NAMALWA (cell line): ENCODE data around the gene GTF2A1.

Source experiments
- DNase-seq: peaks from one replicate; pipeline ENCODE4 v3.0.0-alpha.2; 2015; ENCODE audit warnings: low spot score

The GTF2A1 gene

DNA sequence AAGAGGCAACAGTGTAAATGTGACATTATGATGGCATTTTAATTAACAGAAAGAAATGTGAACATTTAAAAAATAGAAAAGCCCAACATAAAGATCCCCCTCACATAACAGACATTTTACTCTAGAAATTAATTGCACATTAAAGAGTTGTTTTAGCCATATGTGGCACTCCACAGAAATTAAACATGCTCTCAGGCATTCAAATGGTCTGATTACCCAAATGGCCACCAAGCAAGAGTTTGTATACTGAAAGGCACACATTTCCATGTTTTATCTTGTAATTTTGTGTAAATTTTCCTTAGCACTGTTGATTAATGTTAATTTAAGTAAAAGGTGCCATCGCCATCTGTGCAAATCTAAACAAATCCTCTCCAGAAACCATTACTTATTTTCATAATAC, 43.5 kb downstream of the GTF2A1 start:
- DNase-seq, result no peak

GRCh38 chr14:81176241-81176640, 44.5 kb downstream of the GTF2A1 start:
- no peak for DNase-seq

DNA sequence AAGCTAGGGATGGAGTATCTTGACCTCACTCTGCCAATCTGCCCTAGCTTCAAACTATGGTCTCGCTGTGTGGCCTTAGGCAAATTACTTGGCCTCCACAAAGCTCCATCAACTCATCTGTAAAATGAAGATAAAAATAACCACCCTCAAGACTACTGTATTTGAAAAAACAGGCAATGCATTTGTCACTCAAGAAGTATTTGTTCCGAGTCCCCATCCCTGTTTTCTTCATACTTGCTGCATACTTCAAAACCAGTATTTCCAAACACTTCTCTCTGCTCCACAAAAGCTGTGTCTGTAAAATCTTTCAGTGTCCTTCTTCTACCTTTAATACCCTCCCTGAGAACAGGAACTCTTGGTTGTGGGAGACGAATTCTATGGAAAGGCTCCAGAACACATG, 47.9 kb downstream of the GTF2A1 start:
- peak; percentile 27 for DNase-seq

DNA sequence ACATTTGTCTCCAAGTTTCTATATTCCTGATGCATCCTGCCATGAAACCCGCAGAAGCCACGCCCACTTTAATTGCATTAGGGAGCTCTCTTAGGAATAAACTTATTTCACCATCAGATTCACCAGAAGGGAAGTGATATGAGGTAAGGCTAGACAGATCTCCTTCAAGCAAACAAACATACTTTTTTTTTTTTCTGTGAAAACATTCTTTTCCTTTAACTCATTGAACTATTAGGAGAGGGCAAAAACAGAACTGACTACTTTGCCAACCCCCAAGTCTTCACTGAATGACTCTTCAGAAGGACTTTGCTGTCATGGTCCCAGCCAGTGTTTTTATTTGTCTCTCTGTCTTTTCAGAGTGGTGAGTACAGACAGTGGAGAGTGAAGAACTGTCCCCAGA, 48.4 kb downstream of the GTF2A1 start:
- no peak for DNase-seq

DNA sequence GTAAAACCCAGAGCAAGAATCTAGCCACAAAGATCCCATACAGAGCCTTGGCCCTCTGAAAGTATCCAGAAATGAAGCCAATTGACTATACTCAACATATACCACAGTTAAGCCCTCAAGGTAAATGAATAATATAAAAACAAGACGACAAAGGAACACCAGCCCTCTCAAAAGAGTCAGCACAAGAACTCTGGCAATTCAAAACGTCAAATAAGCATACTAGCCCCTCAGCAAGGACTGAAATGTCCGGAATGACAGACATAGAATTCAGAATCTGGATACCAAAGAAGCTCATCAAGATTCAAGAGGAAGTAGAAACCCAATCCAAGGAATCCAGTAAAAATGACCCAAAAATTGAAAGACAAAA, 49.9 kb downstream of the GTF2A1 start:
- no peak for DNase-seq

DNA sequence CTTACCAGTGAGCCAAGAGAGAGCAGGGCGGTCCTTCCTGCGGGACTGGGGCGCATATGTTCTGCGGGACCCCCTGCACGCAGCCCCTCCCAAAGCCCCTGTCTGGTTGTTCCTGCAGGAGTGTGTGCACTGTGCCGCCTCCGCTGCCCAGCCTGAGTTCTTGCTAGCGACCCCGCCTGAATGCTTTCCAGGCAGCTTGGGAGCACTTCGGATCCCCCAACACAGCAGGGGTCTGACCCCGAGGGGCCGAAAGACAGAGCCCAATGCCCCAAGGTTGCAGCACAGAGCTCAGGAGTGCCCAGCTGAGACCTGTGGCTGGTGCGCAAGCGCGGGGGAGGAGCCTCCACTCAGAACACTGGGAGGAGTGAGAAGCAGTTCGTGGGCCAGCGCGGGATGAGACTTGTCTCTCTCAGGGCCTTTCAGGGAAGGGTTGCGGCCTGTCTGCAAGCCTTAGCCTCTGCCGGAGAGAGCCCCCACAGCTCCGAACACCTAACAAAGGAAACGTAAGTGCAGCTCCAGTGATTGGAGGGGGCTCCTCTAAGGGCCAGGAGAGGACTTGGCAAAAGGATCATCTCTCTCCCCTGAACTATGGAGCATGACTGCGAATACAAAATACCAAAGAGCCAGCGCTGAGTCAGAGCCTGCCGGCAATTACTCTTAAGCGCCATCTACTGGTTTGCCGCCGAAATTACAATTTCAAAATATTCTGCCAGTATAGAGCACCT, 50.5 kb downstream of the GTF2A1 start:
- DNase-seq, result peak; percentile 84

DNA sequence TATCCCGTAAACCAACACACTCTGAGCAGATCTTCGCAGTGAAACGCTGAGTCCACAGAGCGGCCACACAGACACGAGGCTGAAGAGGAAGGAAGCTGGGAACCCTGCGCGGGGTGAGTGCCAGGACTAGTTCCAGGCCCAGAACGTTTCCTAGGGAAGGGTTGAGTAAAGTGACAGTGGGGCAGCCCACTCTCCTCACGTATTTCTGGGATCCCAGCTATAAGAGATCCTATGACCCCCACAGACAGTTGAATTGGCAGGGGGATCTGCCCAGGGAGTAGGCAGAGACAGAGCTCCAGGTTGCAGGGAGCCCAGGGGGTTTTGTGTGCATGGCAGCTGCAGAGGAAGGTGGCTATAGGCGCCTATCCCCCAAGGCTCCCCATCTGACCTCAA, 51.1 kb downstream of the GTF2A1 start:
- DNase-seq, result no peak

- no peak for DNase-seq
Measured at GRCh38 chr14:81169267-81169666, 51.5 kb downstream of the GTF2A1 start.

- DNase-seq, result no peak
Measured at GRCh38 chr14:81166121-81166520, 54.6 kb downstream of the GTF2A1 start.

- no peak for DNase-seq
Measured at GRCh38 chr14:81165188-81165587, 55.6 kb downstream of the GTF2A1 start.

DNA sequence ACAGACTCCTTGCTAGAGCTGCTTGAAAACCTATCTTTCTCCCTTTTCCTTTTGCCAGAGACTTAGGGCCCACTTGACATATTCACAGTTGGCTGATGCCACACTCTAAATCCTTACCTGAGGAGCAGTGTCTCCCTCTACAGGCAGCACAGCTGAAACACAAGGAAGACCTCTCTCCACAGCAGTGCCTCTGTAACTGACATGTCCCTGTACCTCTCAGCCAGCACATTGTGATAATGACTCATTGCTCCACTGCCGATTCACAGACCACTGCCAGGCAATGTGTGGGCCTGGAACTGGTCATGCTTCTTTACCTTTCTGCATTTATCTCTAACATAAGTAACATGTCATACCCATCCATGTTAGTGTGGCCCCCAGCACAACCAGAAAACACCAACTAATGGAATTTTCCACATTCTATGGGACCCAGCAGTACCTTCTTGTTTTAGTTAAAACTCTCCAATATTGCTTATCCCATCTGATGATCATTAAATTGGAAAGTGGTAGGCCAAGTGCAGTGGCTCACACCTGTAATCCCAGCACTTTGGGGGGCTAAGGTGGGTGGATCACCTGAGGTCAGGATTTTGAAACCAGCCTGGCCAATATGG, 56.5 kb downstream of the GTF2A1 start:
- peak; percentile 80 for DNase-seq

DNA sequence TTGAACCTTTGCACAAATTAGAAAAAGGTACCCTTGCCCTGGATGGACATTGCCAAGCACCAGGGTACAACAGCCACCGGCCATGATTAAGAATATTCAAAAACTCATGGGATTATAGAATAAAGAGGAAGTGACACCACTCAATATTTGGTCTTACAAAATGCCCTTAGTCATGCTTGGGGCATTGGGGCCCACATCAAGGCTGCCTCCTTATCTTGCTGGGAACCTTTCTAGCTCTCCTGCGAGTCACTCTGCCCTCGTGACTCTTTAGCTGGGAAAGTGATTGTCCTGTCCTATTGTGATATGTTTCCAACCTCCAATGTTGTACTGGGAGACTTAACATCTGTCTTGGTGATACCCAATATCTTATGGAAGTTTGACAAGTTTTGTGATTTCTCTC, 57.8 kb downstream of the GTF2A1 start:
- no peak for DNase-seq

DNA sequence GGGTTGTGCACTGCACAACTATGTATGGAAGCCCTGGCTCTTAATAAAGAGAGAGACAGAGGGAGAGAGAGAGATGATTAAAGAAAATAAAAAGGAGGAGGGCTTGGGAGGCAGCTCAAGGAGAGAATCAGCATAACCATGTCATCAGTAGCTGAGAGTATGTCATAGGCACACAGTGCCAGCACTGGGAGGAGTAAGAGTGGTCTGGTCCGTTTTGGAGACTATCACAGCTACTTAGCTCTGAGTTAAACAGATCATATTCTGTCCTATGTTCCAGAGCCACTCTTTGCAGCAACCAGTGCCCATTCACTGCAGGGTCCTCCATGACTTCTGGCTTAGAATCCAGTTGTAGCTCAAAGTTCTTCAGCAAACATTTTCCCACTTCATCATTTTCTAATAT, 59.0 kb downstream of the GTF2A1 start:
- DNase-seq, result no peak

- DNase-seq, result no peak
Measured at GRCh38 chr14:81161088-81161487, 59.7 kb downstream of the GTF2A1 start.

DNA sequence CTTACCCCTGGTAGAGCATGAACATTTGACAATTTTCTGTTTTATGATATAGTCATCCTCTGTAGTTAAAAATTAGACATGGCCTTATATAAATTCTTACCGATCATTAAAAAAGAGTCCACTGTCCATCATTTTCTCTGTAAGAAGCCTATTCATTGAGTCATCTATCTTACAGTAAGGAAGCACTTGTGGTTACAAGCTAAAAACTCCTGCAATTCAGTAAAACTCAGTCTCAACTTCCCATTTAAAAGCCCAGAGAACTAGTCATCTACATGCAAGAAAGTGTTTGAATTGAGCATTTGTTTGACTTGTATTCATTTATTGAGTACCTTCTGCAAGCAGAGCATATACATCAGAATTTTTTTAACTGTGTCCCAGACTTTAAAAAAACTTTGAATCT, 63.3 kb downstream of the GTF2A1 start:
- DNase-seq, result no peak

- DNase-seq, result no peak
Measured at GRCh38 chr14:81153187-81153586, 67.6 kb downstream of the GTF2A1 start.

DNA sequence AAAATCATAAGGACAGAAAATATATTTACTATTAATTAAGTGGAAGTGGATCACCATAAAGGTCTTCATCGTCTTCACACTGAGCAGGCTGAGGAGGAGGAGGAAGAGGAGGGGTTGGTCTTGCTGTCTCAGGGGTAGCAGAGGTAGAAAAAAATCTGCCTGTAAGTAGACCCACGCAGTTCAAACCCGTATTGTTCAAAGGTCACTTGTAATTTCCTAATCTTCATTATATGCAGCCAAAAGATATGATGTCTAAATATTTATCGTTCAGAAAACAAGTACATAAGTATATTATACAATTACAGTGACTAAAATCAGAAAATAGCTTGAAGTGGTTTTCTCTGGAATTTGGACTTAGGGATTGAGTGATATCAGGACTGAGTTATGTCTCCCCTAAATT, 72.1 kb downstream of the GTF2A1 start:
- no peak for DNase-seq

DNA sequence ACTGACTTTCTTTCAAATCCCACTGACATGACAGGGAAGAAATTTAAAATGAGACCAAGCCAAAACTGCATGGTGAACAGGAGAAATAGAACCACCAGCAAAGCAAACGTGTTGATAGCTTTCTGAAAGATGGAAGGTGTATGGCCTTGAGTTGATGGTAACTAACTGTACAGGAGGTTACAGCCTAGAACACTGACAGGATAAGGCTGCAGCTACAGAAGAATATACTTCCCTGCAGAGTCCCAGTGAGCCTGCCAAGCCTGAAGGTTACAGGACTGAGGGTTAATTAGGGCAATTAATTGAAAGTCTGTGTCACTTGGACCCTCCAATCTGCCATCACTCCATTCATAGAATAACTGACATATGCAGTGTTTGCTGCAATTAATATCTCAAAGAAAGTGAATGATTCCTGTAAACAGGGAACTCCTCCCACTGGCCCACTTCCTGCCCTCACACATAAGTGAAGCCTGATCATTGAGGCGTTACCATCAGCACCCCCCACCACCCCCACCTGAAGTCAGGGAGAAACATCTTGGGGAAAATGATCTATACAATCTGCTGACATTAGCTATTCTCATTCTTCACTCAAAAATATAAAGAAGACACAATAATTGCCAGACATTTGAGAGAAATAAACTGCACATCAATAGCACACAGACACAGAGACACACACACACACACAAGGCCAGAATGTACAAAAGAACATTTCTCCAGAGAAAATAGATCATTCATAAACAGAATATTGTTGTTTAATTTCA, 73.4 kb downstream of the GTF2A1 start:
- DNase-seq, result peak; percentile 10

GRCh38 chr14:81144824-81145603, 75.7 kb downstream of the GTF2A1 start:
- no peak for DNase-seq

DNA sequence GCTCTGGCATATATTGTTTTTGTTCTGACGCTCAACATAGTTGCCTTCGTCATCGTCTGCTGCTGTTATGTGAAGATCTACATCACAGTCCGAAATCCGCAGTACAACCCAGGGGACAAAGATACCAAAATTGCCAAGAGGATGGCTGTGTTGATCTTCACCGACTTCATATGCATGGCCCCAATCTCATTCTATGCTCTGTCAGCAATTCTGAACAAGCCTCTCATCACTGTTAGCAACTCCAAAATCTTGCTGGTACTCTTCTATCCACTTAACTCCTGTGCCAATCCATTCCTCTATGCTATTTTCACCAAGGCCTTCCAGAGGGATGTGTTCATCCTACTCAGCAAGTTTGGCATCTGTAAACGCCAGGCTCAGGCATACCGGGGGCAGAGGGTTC, 77.0 kb downstream of the GTF2A1 start:
- no peak for DNase-seq

GRCh38 chr14:81141426-81141825, 79.3 kb downstream of the GTF2A1 start:
- no peak for DNase-seq

DNA sequence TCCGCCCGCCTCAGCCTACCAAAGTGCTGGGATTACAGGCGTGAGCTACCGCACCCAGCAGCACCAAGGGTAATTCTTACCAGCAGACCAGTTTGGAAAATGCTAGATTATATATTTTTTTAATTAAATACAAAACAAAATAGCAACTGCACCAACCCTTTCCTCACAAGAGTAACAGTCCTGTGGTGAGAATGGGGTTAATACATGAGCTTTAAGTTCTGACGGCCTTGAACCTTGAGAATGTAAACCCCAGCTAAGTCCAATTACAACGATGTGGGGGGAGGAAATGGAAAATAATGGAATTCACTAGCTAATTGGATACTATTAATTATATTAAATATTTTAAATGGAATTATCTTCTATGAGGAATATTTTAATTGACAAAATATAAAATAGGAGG, 82.3 kb downstream of the GTF2A1 start:
- no peak for DNase-seq

DNA sequence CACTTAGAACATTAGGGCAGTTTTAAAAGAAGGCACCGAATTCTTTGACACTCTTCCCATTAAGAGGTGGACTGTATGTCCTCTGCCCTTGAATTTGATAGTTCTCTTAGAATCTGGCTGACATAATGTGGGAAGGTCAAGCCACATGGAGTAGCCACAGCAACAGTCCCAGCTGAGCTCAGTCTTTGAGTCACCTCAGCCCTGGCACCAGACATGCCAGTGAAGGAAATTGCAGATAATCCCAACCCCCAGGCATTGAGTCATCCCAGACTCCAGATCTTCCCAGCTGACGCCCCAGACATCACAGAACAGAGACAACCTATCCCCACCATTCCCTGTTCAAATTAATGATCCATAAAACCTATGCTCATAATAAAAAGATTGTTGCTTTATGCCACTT, 83.4 kb downstream of the GTF2A1 start:
- no peak for DNase-seq
